HG03025 (cell line): ENCODE results near the gene TSPAN9.

Experiments
- ATAC-seq: cut with Tn5 transposase; IDR thresholded peaks from one replicate; pipeline ENCODE4 v1.9.1; 2021; ENCODE audit warnings: mild to moderate bottlenecking, moderate library complexity; ENCODE audit not compliant: unreplicated experiment, low FRiP score

The TSPAN9 gene

DNA sequence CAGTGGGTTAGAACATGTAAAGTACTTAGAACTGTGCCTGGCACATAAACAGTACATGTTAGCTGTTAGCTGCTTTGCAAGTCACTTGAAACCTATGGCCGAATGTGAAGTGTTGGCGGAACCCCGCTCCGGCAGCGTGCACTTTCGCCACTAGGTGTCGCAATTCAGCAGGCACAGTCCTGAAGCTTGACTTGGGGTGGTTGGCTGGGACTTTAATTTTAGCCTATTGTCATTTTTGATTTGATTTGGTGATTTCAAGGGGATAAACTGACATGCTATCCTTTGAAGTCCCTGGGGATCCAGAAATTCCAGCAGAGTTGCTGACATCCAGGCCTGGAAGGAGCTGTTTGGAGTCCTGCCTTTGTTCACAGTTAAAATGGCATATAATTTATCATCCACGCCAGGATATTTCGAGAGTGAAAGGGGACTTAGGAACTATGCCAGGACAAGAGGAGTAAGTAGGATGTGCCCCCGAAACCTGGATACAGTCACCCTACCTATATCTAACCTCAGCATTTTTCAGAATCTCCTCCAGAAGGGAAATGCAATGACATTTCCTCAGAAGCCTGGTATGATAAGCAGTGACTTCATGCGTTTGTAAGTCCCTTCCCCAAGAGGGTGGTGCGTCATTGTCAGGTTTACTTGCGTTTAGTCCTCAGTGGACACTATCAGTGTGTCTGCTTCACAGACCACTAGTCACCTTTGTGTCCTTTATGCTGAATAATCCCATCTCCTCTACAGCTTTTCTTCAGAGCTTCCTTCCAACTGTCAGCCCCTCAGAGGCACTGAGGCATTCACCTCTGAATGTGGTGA is 3.5 kb upstream of the TSPAN9 start:
- ATAC-seq: no peak

DNA sequence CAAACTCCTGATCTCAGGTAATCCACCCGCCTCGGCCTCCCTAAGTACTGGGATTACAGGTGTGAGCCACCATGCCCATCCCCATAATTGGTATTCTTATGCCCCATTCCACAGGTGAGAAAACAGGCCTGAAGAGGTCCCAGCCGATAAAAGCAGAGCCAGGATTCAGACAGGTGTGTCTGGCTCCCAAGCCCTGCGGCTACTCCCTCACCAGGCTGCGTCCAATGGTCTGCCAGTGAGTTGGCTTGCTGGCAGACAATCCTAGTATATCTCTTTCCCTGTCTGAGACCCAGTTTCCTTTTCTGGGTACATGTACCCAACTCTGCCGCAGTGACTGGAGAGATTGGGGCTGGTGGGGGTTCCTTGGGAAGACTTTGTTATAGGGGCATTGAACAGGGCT is 1.9 kb upstream of the TSPAN9 start:
- no peak for ATAC-seq

DNA sequence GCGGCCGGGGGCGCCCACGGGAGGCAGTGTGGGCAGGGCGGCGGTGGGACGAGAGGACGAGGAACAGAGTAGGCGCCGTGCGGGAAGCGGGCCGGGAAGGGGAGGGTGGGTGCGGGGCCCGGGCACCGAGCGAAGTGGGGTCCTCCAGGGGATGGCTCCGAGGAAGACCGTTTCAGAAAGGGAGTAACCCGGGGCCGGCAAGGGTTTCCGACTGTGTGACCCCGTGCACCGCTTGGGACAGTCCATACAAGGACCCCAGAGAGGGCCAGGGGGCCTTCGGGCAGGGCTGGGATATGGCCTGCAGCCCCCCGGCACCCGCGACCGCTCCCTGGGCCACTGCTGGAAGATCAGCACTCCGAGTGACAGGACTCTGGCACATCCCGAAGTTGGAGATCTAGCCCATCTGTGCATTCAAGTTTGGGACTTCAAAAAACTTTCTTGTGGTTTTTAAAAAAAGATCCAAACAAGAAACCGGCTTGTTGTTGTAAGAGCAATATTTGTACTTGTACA is 448 bp downstream of the TSPAN9 start:
- no peak for ATAC-seq

DNA sequence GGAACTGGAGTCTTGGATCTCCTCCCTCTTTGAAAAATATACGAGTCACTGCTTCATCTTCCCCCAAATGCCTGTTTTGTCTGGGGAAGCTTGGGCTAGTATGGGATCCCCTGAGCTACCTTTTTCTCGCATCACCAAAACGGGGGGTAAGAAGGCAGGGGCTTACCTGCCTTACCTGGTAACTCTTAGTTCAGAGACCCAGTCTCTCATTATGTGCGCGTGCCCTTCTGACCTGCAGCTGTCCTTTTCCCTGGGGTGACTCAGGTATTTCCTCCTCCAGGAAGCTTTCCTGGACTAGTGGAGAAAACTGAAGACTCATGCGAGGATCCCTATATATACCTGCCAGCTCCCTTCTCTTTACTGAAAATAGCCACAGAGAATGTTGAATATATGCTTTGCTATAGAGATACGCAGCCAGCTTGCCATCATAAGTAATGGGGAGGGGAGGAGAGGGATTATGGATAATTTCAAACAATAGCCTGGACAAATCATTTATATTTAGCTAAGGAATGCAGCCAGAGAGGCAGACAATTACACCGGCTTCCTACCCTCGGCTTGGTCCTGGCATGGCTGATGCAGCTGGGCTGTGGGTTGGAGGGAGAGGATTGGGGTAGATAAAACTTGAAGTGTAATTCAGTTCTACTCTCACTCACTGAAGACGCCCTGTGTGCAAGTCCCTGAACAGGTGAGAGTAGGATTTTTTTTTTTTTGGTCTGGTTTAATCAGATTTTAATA is 1.1 kb downstream of the TSPAN9 start:
- ATAC-seq: no peak

DNA sequence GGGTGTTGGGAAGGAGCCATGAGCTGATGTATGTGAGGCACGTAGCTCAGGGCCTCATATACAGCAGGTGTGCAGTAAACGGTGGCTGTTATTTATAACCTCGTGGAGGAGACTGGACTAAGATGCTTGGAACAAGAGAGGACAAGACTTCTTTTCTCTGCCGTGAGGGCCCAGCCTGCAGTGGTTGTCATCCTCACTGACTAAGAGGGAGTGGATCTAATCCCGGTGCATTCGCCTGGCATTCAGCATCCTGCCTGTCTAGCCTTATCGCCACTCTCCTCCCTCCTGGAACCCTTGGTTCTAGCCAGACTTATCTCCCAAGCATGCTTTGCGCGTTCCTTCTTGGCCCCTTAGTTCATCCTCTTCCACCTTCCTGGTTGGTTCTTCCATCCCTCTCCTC is 3.9 kb downstream of the TSPAN9 start:
- no peak for ATAC-seq

DNA sequence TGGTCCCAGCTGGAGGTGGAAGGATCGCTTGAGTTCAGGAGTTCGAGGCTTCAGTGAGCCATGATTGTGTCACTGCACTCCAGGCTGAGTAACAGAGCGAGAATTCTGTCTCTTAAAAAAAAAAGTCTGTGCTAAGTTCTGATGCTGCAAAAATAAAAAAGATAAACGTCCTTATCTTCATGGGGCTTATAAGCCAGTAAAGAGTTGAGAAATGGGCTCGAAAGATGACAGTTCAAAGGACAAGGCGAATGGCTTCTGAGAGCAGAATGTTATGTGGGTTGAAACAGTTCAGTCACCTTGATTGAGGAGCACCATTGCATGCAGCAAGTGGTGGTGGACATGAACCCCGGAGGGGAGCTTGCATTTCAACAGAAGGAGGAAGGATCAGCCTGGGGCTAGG is 4.7 kb downstream of the TSPAN9 start:
- ATAC-seq: no peak

DNA sequence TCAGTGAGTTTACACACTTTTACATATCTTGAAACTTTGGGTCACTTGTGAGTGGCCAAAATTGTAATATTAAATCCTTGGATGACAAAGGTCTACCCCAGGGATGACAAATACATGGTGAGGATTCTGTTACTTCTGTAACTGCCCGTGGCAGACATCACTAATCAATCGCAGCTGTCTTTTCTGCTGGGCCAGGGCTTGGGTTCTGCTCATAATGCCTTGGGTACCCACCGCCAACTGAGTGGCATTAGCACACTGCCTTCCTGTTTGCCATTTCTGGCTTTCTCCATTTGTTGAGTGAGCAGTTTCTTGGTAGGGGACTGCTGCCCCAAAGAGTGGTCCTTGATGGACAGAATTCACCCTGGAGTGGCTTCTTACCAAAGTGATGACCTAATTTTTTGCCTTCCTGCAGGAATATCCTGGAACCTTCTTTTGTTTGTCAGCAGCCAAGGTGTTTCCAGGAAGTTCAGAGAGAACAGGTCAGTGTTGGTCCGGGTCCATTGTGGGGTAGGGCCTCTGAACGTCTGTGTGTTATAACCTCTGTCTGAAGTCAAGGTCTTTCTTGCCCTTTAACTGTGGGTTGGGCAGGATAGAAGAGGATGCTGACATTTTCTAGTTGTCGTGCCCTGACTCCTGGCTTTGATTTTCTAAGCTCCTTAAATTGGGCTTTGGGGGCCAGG is 6.2 kb downstream of the TSPAN9 start:
- ATAC-seq: no peak

DNA sequence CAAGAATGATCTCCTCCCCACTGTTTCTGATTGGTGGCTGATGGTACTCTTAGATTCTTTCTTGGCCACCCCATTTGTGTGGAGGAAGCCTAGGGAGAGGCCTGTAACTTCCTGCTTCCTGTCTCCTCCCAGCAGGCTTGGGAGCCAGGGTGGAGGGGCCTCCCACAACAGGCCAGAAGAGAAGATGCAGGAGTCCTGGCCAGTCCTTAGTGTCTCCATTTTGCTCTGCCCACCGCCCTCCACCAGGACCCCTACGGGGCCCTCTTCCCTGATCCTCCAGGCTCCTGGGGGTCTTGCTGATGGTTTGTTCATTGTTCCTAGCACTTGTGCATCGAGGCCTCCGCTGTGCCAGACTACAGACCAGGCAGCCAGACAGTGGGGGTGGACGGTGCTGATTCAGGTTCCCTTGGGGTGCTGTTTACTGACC is 6.8 kb downstream of the TSPAN9 start:
- no peak for ATAC-seq

DNA sequence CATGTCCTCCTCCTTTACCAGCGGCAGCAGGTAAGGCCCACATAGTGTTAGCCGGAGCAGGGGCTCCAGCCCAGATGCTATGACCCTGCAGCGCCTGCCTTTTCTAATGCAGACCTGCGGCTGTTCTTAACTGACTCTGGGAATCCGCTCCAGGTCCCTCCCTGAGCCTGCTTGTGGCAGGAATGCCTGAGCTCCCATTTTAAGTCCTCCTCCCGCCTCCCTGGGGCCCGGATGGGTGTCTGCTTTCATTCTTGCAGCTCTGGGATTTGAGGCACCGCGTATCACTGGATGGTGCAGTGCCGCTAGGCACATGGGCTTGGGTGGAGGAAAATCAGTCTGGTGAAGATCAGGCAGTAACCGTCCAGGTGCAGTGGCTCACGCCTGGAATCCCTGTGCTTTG is 7.6 kb downstream of the TSPAN9 start:
- no peak for ATAC-seq

DNA sequence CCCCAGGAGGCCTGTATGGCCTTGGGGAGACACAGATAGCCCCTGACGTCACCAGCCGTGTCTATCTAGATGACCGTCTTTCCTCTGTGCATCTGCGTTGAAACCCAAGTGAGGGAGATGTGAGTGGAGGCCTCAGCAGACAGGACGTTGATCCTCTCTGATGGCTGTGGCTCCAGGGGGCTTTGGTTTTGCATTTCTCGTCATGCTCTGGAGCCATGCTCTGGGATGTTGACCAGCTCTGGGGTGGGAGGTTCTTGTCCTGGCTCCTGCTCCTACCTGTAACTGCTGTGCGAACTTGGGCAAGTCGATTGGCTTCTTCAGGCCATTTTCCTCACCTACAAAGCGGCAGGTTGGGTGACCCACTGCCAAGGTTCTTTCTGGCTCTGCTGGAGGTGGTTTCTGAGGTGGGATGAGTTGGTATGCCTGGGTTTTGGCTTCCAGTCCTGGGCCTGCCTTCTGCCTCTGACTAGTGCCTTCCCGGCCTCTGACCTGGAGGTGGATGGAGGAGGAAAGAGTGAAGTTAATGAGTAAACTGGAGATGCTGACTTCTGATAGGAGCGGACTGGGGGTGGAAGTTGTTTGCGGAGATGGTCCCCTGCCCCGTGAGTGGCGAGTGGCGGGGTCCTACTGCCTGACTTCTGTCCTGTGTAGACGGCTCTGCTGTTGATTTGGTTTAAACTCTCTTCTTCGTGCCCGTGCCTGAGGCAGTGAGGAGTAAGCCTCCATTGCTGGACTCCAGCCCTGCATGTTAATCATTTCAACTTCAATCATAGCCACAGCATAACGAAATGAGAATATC is 8.4 kb downstream of the TSPAN9 start:
- no peak for ATAC-seq

DNA sequence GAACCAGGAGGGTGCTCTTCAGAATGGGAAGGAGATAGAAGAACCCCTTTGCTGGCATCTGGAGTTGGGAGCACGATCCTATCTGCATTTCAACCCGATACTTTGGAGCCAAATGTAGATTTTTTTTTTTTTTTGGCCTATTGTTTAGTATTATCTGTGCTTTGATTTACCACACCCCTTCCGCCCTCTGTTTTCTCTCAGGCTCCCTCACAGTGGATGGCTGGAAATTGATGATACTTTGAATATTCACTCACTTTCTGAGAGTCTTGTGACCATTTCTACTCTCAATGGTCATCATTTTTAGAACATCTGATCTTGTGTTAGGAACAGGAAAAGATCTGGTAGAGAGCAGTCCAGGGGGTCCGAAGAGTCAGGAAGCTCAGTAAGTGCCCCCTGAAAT is 9.0 kb downstream of the TSPAN9 start:
- no peak for ATAC-seq

DNA sequence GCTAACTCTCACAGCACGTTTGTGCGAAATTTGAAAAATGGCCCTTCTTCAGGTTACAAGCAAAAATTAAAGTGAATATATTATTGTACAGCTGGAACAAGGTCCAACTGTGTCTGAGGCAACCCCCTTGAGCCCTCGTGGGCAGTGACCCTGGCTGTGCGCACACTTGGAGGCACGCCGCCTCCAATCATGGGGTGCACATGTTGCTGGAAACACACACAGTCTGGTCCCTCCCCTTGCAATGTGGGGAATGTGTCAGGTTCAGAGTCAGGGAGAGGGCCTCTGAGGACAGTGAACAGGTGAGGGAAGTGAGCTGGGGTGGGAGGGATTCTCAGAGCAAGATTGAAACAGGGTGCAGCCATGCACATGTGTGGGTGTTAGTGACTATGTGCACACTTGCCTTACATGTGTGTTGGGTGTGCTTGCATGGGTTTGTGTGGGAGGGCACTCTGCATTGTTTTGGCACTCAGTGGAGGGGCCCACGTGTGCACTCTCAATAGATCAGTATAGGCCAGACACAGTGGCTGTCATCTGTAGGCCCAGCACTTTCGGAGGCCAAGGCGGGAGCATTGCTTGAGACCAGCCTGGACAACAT is 9.6 kb downstream of the TSPAN9 start:
- ATAC-seq: no peak

DNA sequence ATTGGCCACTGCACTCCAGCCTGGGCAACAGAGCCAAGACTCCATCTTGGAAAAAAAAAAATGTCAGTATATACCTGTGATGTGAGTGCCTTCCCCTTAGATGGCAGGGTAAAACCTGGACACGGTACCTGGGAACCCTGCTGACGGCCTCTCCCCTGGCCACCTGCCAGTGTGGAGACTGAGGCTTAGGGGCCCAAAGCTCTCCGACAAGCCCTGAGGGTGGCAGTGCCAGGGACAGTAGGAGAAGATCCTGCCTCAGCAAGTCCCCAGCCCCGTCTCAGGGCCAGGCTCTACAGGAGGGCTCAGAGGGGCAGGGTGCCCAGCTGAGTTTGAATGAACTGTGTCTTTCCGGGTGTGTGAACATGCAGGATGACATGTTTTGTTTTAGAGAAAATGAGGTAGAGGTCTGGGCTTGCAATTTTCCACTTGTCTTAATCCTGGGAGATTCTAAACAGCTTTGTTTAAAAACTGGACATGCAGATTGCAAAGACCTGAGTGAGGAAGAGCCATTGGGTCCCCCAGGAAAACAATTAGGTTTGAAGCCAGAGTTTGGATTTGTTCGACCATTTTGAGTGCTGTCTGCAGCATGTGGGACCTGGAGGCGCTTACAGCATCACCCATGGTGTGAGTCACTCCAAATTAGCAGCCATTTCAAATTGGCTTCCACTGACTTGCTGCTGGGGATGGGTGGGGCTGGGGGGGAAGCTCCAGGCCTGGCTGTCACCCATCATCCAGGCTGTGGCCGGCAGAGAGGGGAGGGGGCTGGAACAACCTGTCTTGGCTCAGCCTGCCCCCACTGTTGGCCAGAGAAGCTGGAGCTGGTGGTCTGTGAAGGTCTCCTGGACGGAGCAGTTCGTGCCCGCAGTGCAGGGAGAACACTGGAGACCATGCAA is 10.8 kb downstream of the TSPAN9 start:
- no peak for ATAC-seq

DNA sequence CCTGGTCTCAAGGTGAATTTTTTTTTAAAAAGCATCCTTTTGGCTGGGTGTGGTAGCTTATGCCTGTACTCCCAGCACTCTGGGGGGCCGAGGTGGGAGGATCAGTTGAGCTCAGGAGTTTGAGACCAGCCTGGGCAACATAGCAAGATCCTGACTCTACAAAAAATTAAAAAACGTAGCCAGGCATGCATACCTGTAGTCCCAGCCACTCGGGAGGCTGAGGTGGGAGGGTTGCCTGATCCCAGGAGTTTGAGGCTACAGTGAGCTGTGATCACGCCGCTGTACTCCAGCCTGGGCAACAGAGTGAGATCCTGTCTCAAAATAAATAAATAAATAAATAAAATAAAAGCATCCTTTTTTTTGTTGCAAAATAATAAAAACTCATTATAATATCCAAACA is 12.4 kb downstream of the TSPAN9 start:
- ATAC-seq: no peak

DNA sequence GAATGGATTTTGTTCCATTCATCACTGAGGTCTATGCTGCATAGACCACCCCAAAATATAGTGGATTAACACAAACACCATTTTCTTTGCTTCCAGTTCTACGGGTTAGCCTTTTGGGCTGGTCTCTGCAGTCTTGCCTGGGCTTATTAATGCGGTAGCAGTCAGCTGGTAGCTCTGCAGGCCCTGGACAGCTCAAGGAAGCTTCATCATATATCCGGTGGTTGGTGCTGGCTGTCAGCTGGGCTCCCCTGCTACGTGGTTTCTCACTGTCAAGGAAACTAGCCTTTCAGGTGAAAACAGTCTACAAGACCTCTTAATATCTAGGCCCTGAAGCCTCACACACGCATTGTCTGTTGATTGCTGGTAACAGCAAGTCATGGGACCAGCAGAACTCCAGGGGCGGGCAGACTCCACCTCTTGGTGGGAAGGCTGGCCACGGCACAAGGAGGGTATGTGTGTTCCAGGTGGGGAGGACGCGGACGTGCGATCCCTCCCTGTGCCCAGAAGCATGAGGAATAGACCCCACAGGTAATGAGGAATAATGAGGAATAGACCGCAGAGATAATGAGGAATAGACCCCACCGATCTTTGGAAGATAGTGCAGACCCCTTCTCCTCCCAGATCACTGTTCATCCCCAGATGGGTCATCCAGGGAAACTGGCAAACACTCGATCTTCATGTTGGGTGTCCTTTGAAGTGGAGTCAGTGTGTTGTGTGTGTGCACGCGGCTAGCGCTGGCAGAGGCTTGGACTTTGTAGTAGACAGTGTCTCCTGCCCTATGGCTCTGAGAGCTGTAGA is 13.3 kb downstream of the TSPAN9 start:
- no peak for ATAC-seq

DNA sequence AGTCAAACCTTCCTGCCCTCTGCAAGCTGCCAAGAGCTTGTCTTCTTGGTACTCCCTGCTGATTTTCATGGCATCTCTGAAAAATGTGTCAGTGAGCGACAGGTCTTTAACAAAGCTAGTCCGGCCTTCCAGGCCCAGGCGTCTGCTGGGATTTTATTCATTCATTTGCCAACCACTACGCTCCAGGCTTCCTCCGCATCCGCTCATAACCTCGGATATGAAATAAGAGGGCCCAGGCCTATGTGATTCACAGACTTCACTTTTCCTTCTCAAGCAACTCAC is 13.8 kb downstream of the TSPAN9 start:
- no peak for ATAC-seq

DNA sequence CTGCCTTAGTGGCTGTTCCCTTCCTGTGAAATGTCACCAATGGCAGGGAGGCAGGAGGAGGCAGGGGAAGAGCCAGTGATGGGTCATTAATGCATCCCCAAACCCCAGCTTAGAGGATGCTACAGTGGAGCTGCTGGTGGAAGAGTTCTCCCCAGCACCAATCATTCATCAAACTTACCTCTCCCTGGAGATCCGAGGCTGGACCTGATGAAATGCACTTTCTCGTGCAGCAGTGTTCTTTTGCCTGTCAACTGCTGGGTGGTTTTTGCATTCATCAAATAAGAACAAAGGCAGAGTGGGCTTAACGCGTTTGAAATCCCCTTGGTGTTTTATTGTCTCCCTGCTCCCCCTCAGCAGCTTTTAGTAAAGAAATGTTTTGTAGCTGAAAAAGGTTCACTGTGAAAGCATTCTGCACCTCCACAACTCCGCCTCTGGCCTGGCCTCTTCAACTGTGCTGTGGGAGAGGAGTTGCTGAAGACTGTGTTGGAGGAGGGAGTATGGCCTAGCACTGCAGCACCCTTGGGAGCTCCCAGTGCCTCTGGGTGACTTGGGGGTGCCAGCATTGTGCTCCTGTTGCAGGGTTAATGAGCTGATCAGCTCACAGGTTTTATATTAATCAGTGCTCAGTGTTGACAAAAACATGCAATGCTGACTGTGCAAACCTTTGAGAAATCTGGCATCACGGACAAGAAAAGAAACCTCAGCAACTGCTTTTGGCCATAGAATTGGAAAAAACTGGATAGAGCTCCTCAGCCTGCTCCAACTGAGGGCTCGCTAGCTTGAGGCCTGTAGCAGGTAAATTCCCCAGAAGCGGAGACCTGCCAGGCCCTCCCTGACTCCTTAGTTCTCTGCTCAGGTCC is 14.4 kb downstream of the TSPAN9 start:
- ATAC-seq: no peak

DNA sequence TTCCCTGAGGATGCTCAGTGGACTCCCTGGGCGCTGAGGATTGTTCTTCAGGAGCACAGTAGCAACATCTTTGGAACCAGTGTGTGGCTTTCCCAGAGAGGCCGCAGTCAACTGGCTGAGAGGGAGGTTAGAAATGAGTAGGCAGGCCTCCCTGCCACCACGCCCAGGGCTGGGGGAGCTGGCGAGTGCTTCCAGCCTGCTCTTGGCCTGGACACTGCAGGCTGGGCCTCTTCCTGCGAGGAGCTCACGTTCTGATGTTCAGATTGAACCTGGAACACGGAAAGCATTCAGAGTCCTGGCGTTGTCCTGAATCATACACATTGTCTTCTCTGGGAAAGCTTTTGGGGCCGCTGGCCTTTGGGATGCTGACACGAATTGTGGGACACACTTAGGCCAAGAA is 15.6 kb downstream of the TSPAN9 start:
- no peak for ATAC-seq
